Measurements from ENCODE around the gene YIF1B. TPM values are rescaled to one million over a fixed set of nuclear protein-coding genes. Genes with fewer than 3 reads are reported as not detected.

YIF1B gene
- total and polyA plus RNA-seq, 2 donors: 17.7 to 34.3 TPM

GRCh38 chr19:38283271-38283670 is 32.5 kb downstream of the YIF1B start:
- DNase-seq (ENCODE audit: extremely low spot score): no peak
- Histone ChIP-seq H3K4me3 (ENCODE audit: low read depth, low read length) (no peak overlapping the region), H3K27ac (ENCODE audit: low read depth) (no peak overlapping the region), H3K4me1 (ENCODE audit: insufficient read depth) (no peaks in the 10 kb centered on the region), H3K36me3 (ENCODE audit: insufficient read depth) (no peaks in the 10 kb centered on the region)
- WGBS: 87% methylated on average over 8 of the region's 8 CpGs

GRCh38 chr19:38281811-38282566 is 33.8 kb downstream of the YIF1B start:
- H3K4me3 ChIP-seq (ENCODE audit: low read depth, low read length): no peak overlapping the region
- 74% methylated on average over 7 of the region's 7 CpGs for WGBS
- no peak for DNase-seq (ENCODE audit: extremely low spot score)

GRCh38 chr19:38280030-38280921 is 35.5 kb downstream of the YIF1B start:
- WGBS: 61% methylated on average over 17 of the region's 17 CpGs
- Histone ChIP-seq H3K27ac (ENCODE audit: low read depth) (no peak overlapping the region), H3K36me3 (ENCODE audit: insufficient read depth) (no peaks in the 10 kb centered on the region), H3K4me1 (ENCODE audit: insufficient read depth) (no peaks in the 10 kb centered on the region), H3K4me3 (ENCODE audit: low read depth, low read length) (no peak overlapping the region)
- no peak for DNase-seq (ENCODE audit: extremely low spot score)

More at GRCh38 chr19:38281811-38282566, 33.8 kb downstream of the YIF1B start:
- H3K4me1 ChIP-seq (ENCODE audit: insufficient read depth): no peaks in the 10 kb centered on the region
- no peaks in the 10 kb centered on the region for H3K36me3 ChIP-seq (ENCODE audit: insufficient read depth)
- no peak overlapping the region for H3K27ac ChIP-seq (ENCODE audit: low read depth)

- Histone ChIP-seq H3K4me1 (ENCODE audit: insufficient read depth) (no peaks in the 10 kb centered on the region), H3K27ac (ENCODE audit: low read depth) (no peak overlapping the region), H3K36me3 (ENCODE audit: insufficient read depth) (no peaks in the 10 kb centered on the region), H3K4me3 (ENCODE audit: low read depth, low read length) (no peak overlapping the region)
- 40% methylated on average over 2 of the region's 2 CpGs for WGBS
- DNase-seq (ENCODE audit: extremely low spot score): no peak
These were observed 37.0 kb downstream of the YIF1B start for GRCh38 chr19:38278751-38279150.

GRCh38 chr19:38277969-38278680 is 37.6 kb downstream of the YIF1B start:
- no peak overlapping the region for H3K4me3 ChIP-seq (ENCODE audit: low read depth, low read length)
- no peak for DNase-seq (ENCODE audit: extremely low spot score)
- 42% methylated on average over 9 of the region's 9 CpGs for WGBS
- no peaks in the 10 kb centered on the region for H3K36me3 ChIP-seq (ENCODE audit: insufficient read depth)
- H3K27ac ChIP-seq (ENCODE audit: low read depth): peak overlapping the region; percentile 29
- H3K4me1 ChIP-seq (ENCODE audit: insufficient read depth): no peaks in the 10 kb centered on the region

- Histone ChIP-seq H3K4me1 (ENCODE audit: insufficient read depth) (no peaks in the 10 kb centered on the region), H3K27ac (ENCODE audit: low read depth) (no peak overlapping the region), H3K36me3 (ENCODE audit: insufficient read depth) (no peaks in the 10 kb centered on the region), H3K4me3 (ENCODE audit: low read depth, low read length) (no peak overlapping the region)
- DNase-seq (ENCODE audit: extremely low spot score): no peak
- WGBS: 27% methylated on average over 5 of the region's 5 CpGs
These were observed 38.2 kb downstream of the YIF1B start for GRCh38 chr19:38277549-38277948.

- Histone ChIP-seq H3K4me1 (ENCODE audit: insufficient read depth) (no peaks in the 10 kb centered on the region), H3K4me3 (ENCODE audit: low read depth, low read length) (no peak overlapping the region), H3K36me3 (ENCODE audit: insufficient read depth) (no peaks in the 10 kb centered on the region), H3K27ac (ENCODE audit: low read depth) (no peak overlapping the region)
- DNase-seq (ENCODE audit: extremely low spot score): no peak
- 92% methylated on average over 7 of the region's 7 CpGs for WGBS
These were observed 38.7 kb downstream of the YIF1B start for GRCh38 chr19:38276942-38277517.

GRCh38 chr19:38274739-38275138 is 41.0 kb downstream of the YIF1B start:
- no peak for DNase-seq (ENCODE audit: extremely low spot score)
- WGBS: 37% methylated on average over 9 of the region's 9 CpGs

GRCh38 chr19:38273499-38273898 is 42.2 kb downstream of the YIF1B start:
- 62% methylated on average over 2 of the region's 2 CpGs for WGBS
- Histone ChIP-seq H3K4me3 (ENCODE audit: low read depth, low read length) (no peak overlapping the region), H3K4me1 (ENCODE audit: insufficient read depth) (no peaks in the 10 kb centered on the region), H3K36me3 (ENCODE audit: insufficient read depth) (no peaks in the 10 kb centered on the region), H3K27ac (ENCODE audit: low read depth) (no peak overlapping the region)
- no peak for DNase-seq (ENCODE audit: extremely low spot score)

More at GRCh38 chr19:38274739-38275138, 41.0 kb downstream of the YIF1B start:
- Histone ChIP-seq H3K4me1 (ENCODE audit: insufficient read depth) (no peaks in the 10 kb centered on the region), H3K27ac (ENCODE audit: low read depth) (no peak overlapping the region), H3K36me3 (ENCODE audit: insufficient read depth) (no peaks in the 10 kb centered on the region), H3K4me3 (ENCODE audit: low read depth, low read length) (no peak overlapping the region)

GRCh38 chr19:38270587-38271167 is 45.1 kb downstream of the YIF1B start:
- no peak overlapping the region for H3K27ac ChIP-seq (ENCODE audit: low read depth)

GRCh38 chr19:38268539-38268938 is 47.2 kb downstream of the YIF1B start:
- DNase-seq (ENCODE audit: extremely low spot score): no peak
- 87% methylated on average over 8 of the region's 8 CpGs for WGBS
- Histone ChIP-seq H3K4me3 (ENCODE audit: low read depth, low read length) (no peak overlapping the region), H3K4me1 (ENCODE audit: insufficient read depth) (no peaks in the 10 kb centered on the region), H3K36me3 (ENCODE audit: insufficient read depth) (no peaks in the 10 kb centered on the region), H3K27ac (ENCODE audit: low read depth) (no peak overlapping the region)

More at GRCh38 chr19:38270587-38271167, 45.1 kb downstream of the YIF1B start:
- no peaks in the 10 kb centered on the region for H3K36me3 ChIP-seq (ENCODE audit: insufficient read depth)
- H3K4me3 ChIP-seq (ENCODE audit: low read depth, low read length): no peak overlapping the region
- no peak for DNase-seq (ENCODE audit: extremely low spot score)
- 58% methylated on average over 5 of the region's 5 CpGs for WGBS
- no peaks in the 10 kb centered on the region for H3K4me1 ChIP-seq (ENCODE audit: insufficient read depth)

GRCh38 chr19:38267761-38268483 is 47.8 kb downstream of the YIF1B start:
- Histone ChIP-seq H3K36me3 (ENCODE audit: insufficient read depth) (no peaks in the 10 kb centered on the region), H3K27ac (ENCODE audit: low read depth) (no peak overlapping the region), H3K4me3 (ENCODE audit: low read depth, low read length) (no peak overlapping the region), H3K4me1 (ENCODE audit: insufficient read depth) (no peaks in the 10 kb centered on the region)
- 53% methylated on average over 12 of the region's 12 CpGs for WGBS
- no peak for DNase-seq (ENCODE audit: extremely low spot score)
